ENCODE data around the gene FRAT2. TPM values are rescaled to one million over a fixed set of nuclear protein-coding genes. Genes with fewer than 3 reads are reported as not detected.

FRAT2 gene
- total and polyA plus RNA-seq, 2 of the 13 experiments (the other 11 are each of a cell fraction or from before 2014, with no cell fraction given), result 7.2 to 14.1 TPM

- TF ChIP-seq ZNF407 (CRISPR knock-in tag; IDR thresholded peaks at IDR 0.05; ENCODE audit: not compliant biosample characterization), result peak; percentile 52
- peak; percentile 73; the same call in 1 of the 2 replicates for TF ChIP-seq ZNF101 (CRISPR knock-in tag; IDR thresholded peaks at IDR 0.05; ENCODE audit: borderline replicate concordance, low read depth)
- TF ChIP-seq SP2 (CRISPR knock-in tag; IDR thresholded peaks at IDR 0.05), result no peak; the same call in 1 of the 2 replicates
- TF ChIP-seq IRF1 (CRISPR knock-in tag; IDR thresholded peaks at IDR 0.05; ENCODE audit: low read depth), result peak; percentile 81
- TF ChIP-seq ASH2L (IDR thresholded peaks at IDR 0.05; ENCODE audit: insufficient read length, low read depth, low read length), result peak; percentile 44
- peak; percentile 25; the same call in 1 of the 2 replicates for TF ChIP-seq ARNT2 (CRISPR knock-in tag; IDR thresholded peaks at IDR 0.05; ENCODE audit: low read depth)
- TF ChIP-seq ZNF263 (CRISPR knock-in tag; IDR thresholded peaks at IDR 0.05), result peak; percentile 69
- peak; percentile 88; the same call in 1 of the 2 replicates for TF ChIP-seq SNAPC2 (CRISPR knock-in tag; IDR thresholded peaks at IDR 0.05)
- TF ChIP-seq THRA (CRISPR knock-in tag; IDR thresholded peaks at IDR 0.05; ENCODE audit: borderline replicate concordance), result no peak
- TF ChIP-seq FOXP1 (IDR thresholded peaks at IDR 0.05), result 0 out of 2 replicates have a peak, but pooled peaks have one; percentile 32
- TF ChIP-seq FOXP1 (CRISPR knock-in tag; IDR thresholded peaks at IDR 0.05), result peak; percentile 44
- no peak for TF ChIP-seq FOXO4 (CRISPR knock-in tag; conservative IDR thresholded peaks at IDR 0.05)
- peak; percentile 56 for TF ChIP-seq HNF4A (CRISPR knock-in tag; IDR thresholded peaks at IDR 0.05)
- TF ChIP-seq ZMAT3 (CRISPR knock-in tag; conservative IDR thresholded peaks at IDR 0.05), result peak; percentile 76; the same call in 1 of the 2 replicates
- TF ChIP-seq RAD21 (CRISPR knock-in tag; IDR thresholded peaks at IDR 0.05), result peak; percentile 66
Measured at GRCh38 chr10:97334370-97335175, at the start of gene FRAT2 (continued).
